Neural progenitor cell (in vitro differentiated cells): Measurements from ENCODE around the gene FOXK2. TPM values are rescaled to one million over a fixed set of nuclear protein-coding genes. Genes with fewer than 3 reads are reported as not detected.

Experiments
- DNase-seq: peaks from one replicate; pipeline ENCODE4 v3.0.0-alpha.2; 2016; ENCODE audit warnings: low spot score
- H2AFZ ChIP-seq: fragments of 200-600 bp; sonication (generic); replicated peaks from 2 replicates; pipeline ENCODE4 v1.6.1; 2016; ENCODE audit warnings: antibody characterized with exemption
- H3F3A ChIP-seq: fragments of 200-600 bp; sonication (generic); 2 replicates; pipeline ENCODE4 v1.6.1; 2016; ENCODE audit warnings: antibody characterized with exemption, low read depth
- H3K27ac ChIP-seq: fragments of 200-600 bp; sonication (generic); 2 replicates; pipeline ENCODE4 v1.5.1; 2016; ENCODE audit warnings: mild to moderate bottlenecking
- H3K27me3 ChIP-seq: fragments of 200-600 bp; sonication (generic); 2 replicates; pipeline ENCODE4 v1.6.1; 2016; ENCODE audit warnings: mild to moderate bottlenecking, moderate library complexity
- H3K36me3 ChIP-seq: fragments of 200-600 bp; sonication (generic); 2 replicates; pipeline ENCODE4 v1.5.1; 2016
- H3K4me1 ChIP-seq: fragments of 200-600 bp; sonication (generic); 2 replicates; pipeline ENCODE4 v1.6.1; 2016; ENCODE audit warnings: mixed run types
- H3K4me2 ChIP-seq: fragments of 200-600 bp; sonication (generic); 2 replicates; pipeline ENCODE4 v1.6.1; 2016
- H3K4me3 ChIP-seq: fragments of 200-600 bp; sonication (generic); 2 replicates; pipeline ENCODE4 v1.5.1; 2016
- H3K79me2 ChIP-seq: fragments of 200-600 bp; sonication (generic); 2 replicates; pipeline ENCODE4 v1.6.1; 2016; ENCODE audit warnings: low read depth
- H3K9ac ChIP-seq: fragments of 200-600 bp; sonication (generic); 2 replicates; pipeline ENCODE4 v1.6.1; 2016
- H3K9me3 ChIP-seq: fragments of 200-600 bp; sonication (generic); 2 replicates; pipeline ENCODE4 v1.5.1; 2016; ENCODE audit warnings: low read depth
- H4K20me1 ChIP-seq: fragments of 200-600 bp; sonication (generic); 2 replicates; pipeline ENCODE4 v1.6.1; 2016; ENCODE audit warnings: low read depth
- H3K27ac Mint-ChIP-seq: 3 replicates; pipeline ENCODE4 v1.8.0; 2021; ENCODE audit warnings: mixed read lengths
- H3K27me3 Mint-ChIP-seq: 2 replicates; pipeline ENCODE4 v1.8.0; 2022; ENCODE audit warnings: low read depth, mild to moderate bottlenecking, inconsistent platforms, moderate library complexity, mixed read lengths; ENCODE audit not compliant: insufficient read depth
- H3K36me3 Mint-ChIP-seq: 3 replicates; pipeline ENCODE4 v1.8.0; 2021; ENCODE audit warnings: mixed read lengths
- H3K4me1 Mint-ChIP-seq: 3 replicates; pipeline ENCODE4 v1.8.0; 2021; ENCODE audit warnings: mixed read lengths
- H3K4me3 Mint-ChIP-seq: 3 replicates; pipeline ENCODE4 v1.8.0; 2021; ENCODE audit warnings: mild to moderate bottlenecking, moderate library complexity, mixed read lengths
- H3K9me3 Mint-ChIP-seq: 3 replicates; pipeline ENCODE4 v1.8.0; 2020; ENCODE audit warnings: mixed read lengths
- EZH2 ChIP-seq: fragments of 200-600 bp; sonication (generic); IDR thresholded peaks from 2 replicates; pipeline ENCODE4 v1.6.1; 2017; ENCODE audit warnings: antibody characterized with exemption, mild to moderate bottlenecking, moderate library complexity
- EZH2phosphoT487 ChIP-seq: fragments of 200-600 bp; sonication (generic); IDR thresholded peaks from 2 replicates; pipeline ENCODE4 v1.6.1; 2017; ENCODE audit warnings: antibody characterized with exemption
- total RNA-seq: library from RNA; depleted of rRNA; stranded (reverse); fragments of >200 nt; gene quantifications from 2 replicates; pipeline ENCODE4 v1.2.3, GENCODE V29; 2015; ENCODE audit warnings: low replicate concordance
- TF ChIP-seq, protein P1 (sequence below): fragments of 200-600 bp; sonication (generic); IDR thresholded peaks from 2 replicates; pipeline ENCODE4 v1.5.1; 2017; ENCODE audit warnings: antibody characterized with exemption, mild to moderate bottlenecking

The FOXK2 gene
- total RNA-seq, 1 donor from 2014 or later, result 28.1 TPM

- H3K27me3 Mint-ChIP-seq, result peaks cover 4% of the 10 kb centered on the region
- H3K4me2 ChIP-seq, result peak overlapping the region; percentile 89
- no peak overlapping the region for H3K27ac Mint-ChIP-seq
- peaks cover 52% of the 10 kb centered on the region for H4K20me1 ChIP-seq
- H3K4me1 ChIP-seq, result peaks cover 6% of the 10 kb centered on the region
- peaks cover 53% of the 10 kb centered on the region for H3K79me2 ChIP-seq
- TF ChIP-seq EZH2phosphoT487 (no peak), EZH2 (no peak)
- TF ChIP-seq, protein P1, sequence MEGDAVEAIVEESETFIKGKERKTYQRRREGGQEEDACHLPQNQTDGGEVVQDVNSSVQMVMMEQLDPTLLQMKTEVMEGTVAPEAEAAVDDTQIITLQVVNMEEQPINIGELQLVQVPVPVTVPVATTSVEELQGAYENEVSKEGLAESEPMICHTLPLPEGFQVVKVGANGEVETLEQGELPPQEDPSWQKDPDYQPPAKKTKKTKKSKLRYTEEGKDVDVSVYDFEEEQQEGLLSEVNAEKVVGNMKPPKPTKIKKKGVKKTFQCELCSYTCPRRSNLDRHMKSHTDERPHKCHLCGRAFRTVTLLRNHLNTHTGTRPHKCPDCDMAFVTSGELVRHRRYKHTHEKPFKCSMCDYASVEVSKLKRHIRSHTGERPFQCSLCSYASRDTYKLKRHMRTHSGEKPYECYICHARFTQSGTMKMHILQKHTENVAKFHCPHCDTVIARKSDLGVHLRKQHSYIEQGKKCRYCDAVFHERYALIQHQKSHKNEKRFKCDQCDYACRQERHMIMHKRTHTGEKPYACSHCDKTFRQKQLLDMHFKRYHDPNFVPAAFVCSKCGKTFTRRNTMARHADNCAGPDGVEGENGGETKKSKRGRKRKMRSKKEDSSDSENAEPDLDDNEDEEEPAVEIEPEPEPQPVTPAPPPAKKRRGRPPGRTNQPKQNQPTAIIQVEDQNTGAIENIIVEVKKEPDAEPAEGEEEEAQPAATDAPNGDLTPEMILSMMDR, result peak; percentile 26
- H3K36me3 Mint-ChIP-seq, result peaks cover 5% of the 10 kb centered on the region
- H3K27ac ChIP-seq, result peak overlapping the region; percentile 97
- no peak overlapping the region for H2AFZ ChIP-seq
- H3K4me3 Mint-ChIP-seq, result peak overlapping the region; percentile 91
- no peaks in the 10 kb centered on the region for H3K36me3 ChIP-seq
- peak; percentile 54 for DNase-seq
- peaks cover 9% of the 10 kb centered on the region for H3F3A ChIP-seq
- H3K9me3 ChIP-seq, result no peaks in the 10 kb centered on the region
- peak overlapping the region; percentile 93 for H3K9ac ChIP-seq
- H3K27me3 ChIP-seq, result no peaks in the 10 kb centered on the region
- H3K4me3 ChIP-seq, result peak overlapping the region; percentile 92
- H3K9me3 Mint-ChIP-seq, result no peaks in the 10 kb centered on the region
- peaks cover 16% of the 10 kb centered on the region for H3K4me1 Mint-ChIP-seq
Measured at GRCh38 chr17:82647593-82648164, 128.1 kb downstream of the FOXK2 start.

DNA sequence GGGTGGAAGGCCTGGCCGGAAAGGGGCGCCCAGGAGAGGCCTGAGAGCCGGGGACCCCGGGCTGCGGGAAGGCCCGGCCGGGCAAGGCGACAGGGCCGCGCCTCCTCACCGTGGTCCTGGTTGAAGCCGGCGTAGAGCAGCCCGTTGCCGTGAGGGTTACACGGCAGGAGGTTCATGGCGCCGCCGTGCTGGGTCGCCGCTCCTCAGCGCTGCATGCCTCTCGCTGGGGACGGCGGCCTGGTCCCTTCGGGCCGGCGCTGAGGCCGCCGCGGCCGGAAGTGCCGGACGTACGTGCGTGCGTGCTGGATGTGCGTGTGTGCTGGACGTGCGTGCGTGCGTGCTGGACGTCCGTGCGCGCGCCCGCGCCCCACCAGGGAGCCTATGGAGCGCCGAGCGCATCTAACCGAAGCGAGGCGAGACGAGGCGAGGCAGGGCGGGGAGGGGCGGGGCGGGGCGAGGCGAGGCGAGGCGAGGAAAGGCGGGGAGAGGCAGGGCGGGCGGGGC, 128.7 kb downstream of the FOXK2 start, which contains the start of gene WDR45B:
WDR45B (minus strand) TSS at position 280 of the 504 bp plus-strand sequence; CDS start at position 176, 104 bp downstream.
- TF ChIP-seq EZH2phosphoT487 (no peak), EZH2 (no peak)
- TF ChIP-seq, protein P1, result no peak
- Histone ChIP-seq H3K27me3 (no peaks in the 10 kb centered on the region), H3K4me2 (peak within 1 kb of the TSS; percentile 89), H3K36me3 (no peaks in the 10 kb centered on the region), H3K9me3 (no peaks in the 10 kb centered on the region), H2AFZ (no peak within 1 kb of the TSS), H3K27ac (peak within 1 kb of the TSS; percentile 97), H3K4me3 (peak within 1 kb of the TSS; percentile 92), H4K20me1 (peaks cover 47% of the 10 kb centered on the region), H3F3A (peaks cover 9% of the 10 kb centered on the region), H3K4me1 (peaks cover 6% of the 10 kb centered on the region), H3K9ac (peak within 1 kb of the TSS; percentile 93), H3K79me2 (peaks cover 48% of the 10 kb centered on the region)
- Mint-ChIP-seq H3K9me3 (no peaks in the 10 kb centered on the region), H3K27ac (no peak within 1 kb of the TSS), H3K36me3 (peaks cover 5% of the 10 kb centered on the region), H3K27me3 (peaks cover 4% of the 10 kb centered on the region), H3K4me3 (peak within 1 kb of the TSS; percentile 91), H3K4me1 (peaks cover 16% of the 10 kb centered on the region)
- peak; percentile 97 for DNase-seq

DNA sequence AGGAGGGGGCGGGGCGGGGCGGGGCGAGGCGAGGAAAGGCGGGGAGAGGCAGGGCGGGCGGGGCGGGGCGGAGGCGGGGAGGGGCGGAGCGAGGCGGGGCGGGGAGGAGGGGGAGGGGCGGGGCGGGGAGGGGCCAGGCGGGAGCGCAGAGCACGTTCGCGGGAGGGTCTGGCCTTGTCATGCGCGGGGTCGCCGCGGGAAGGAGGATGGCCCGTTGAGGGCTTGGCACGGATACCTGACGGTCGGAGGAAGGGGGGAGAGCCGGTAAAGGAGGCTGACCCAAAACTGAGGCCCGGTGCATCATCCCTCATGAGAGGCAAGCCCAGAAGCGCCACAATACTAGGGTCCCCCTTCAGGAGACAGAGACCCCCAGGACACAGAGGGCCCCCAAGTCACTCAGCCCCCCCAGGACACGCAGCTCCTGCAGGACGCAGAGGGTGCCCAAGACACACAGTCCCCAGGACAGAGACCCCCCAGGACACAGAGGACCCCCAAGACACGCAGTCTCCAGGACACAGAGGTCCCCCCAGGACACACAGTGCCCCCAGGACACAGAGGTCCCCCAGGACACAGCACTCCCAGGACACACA, 129.3 kb downstream of the FOXK2 start:
- H3K27ac Mint-ChIP-seq, result no peak overlapping the region
- H2AFZ ChIP-seq, result no peak overlapping the region
- H3F3A ChIP-seq, result peaks cover 9% of the 10 kb centered on the region
- peaks cover 41% of the 10 kb centered on the region for H3K79me2 ChIP-seq
- H3K4me1 ChIP-seq, result peaks cover 6% of the 10 kb centered on the region
- peak overlapping the region; percentile 76 for H3K4me2 ChIP-seq
- DNase-seq, result peak; percentile 77
- peak overlapping the region; percentile 40 for H3K4me3 ChIP-seq
- H3K36me3 Mint-ChIP-seq, result peaks cover 3% of the 10 kb centered on the region
- no peaks in the 10 kb centered on the region for H3K9me3 ChIP-seq
- H3K27me3 ChIP-seq, result no peaks in the 10 kb centered on the region
- peaks cover 4% of the 10 kb centered on the region for H3K27me3 Mint-ChIP-seq
- TF ChIP-seq, protein P1, result no peak
- TF ChIP-seq EZH2phosphoT487 (no peak), EZH2 (no peak)
- peaks cover 16% of the 10 kb centered on the region for H3K4me1 Mint-ChIP-seq
- no peak overlapping the region for H3K9ac ChIP-seq
- H3K27ac ChIP-seq, result no peak overlapping the region
- no peaks in the 10 kb centered on the region for H3K36me3 ChIP-seq
- peak overlapping the region; percentile 78 for H3K4me3 Mint-ChIP-seq
- H3K9me3 Mint-ChIP-seq, result no peaks in the 10 kb centered on the region
- peaks cover 42% of the 10 kb centered on the region for H4K20me1 ChIP-seq
